GM21390 (cell line): ENCODE measurements around the gene NACC1.

Experiments
- ATAC-seq: cut with Tn5 transposase; IDR thresholded peaks from one replicate; pipeline ENCODE4 v1.9.1; 2021; ENCODE audit not compliant: unreplicated experiment

Gene NACC1

DNA sequence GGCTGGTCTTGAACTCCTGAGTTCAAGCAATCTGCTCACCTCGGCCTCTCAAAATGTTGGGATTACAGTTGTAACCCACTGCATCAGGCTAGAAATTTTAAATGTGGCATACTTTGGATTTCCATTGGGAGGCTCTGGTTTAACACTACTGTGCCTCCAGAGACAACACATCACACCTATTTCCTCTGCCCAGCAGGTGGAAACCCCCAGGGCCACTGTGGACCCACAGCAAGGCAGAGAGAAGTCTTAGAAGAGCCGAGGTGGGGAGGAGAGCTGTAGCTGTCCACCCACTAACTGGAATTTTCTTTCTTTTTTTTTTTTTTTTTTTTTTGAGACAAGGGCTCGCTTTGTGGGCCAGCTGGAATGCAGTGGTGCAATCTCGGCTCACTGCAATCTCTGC, 71.5 kb downstream of the NACC1 start:
- no peak for ATAC-seq
